DND-41 (cell line): ENCODE results near the gene ALDH1A3.

Source experiments
- ATAC-seq: fragments of 200-7000 bp; cut with Tn5 transposase; 3 replicates; pipeline ENCODE4 v1.9.1; 2021; ENCODE audit warnings: low read depth; ENCODE audit not compliant: insufficient read depth
- DNase-seq: peaks from one replicate; pipeline ENCODE4 v3.0.0-alpha.2; 2020
- H2AFZ ChIP-seq: 2 replicates; pipeline ENCODE4 v1.6.0; 2012; ENCODE audit warnings: low read depth, low read length
- H3K27ac ChIP-seq: 2 replicates; pipeline ENCODE4 v1.5.1; 2012; ENCODE audit warnings: low read length, inconsistent platforms
- H3K27me3 ChIP-seq: fragments of 200-600 bp; sonication (generic); 2 replicates; pipeline ENCODE4 v1.6.0; 2012; ENCODE audit warnings: low read length, mild to moderate bottlenecking, inconsistent platforms; ENCODE audit not compliant: insufficient read depth, poor library complexity
- H3K36me3 ChIP-seq: 2 replicates; pipeline ENCODE4 v1.5.1; 2012; ENCODE audit warnings: low read length, inconsistent platforms; ENCODE audit not compliant: insufficient read depth
- H3K4me1 ChIP-seq: 2 replicates; pipeline ENCODE4 v1.5.1; 2012; ENCODE audit warnings: mild to moderate bottlenecking, low read length; ENCODE audit not compliant: insufficient read depth
- H3K4me2 ChIP-seq: 2 replicates; pipeline ENCODE4 v1.6.0; 2012; ENCODE audit warnings: mild to moderate bottlenecking, moderate library complexity, low read length, inconsistent platforms; ENCODE audit not compliant: insufficient read depth
- H3K4me3 ChIP-seq, 2 experiments: fragments of 200-600 bp in 1 of 2; shearing (Covaris generic) in 1 of 2; 2 replicates each; pipeline ENCODE4 v1.5.1; 2012 to 2016; ENCODE audit warnings: inconsistent platforms in 2 of 2, low read length in 2 of 2, mild to moderate bottlenecking in 2 of 2, low read depth in 1 of 2, moderate library complexity in 1 of 2
- H3K79me2 ChIP-seq: 2 replicates; pipeline ENCODE4 v1.6.0; 2012; ENCODE audit warnings: low read length, inconsistent platforms; ENCODE audit not compliant: insufficient read depth
- H3K9ac ChIP-seq: 2 replicates; pipeline ENCODE4 v1.6.0; 2012; ENCODE audit warnings: low read depth, mild to moderate bottlenecking, inconsistent platforms, low read length, moderate library complexity
- H3K9me3 ChIP-seq: 2 replicates; pipeline ENCODE4 v1.5.1; 2012; ENCODE audit warnings: low read length, moderate library complexity, mild to moderate bottlenecking, inconsistent platforms; ENCODE audit not compliant: insufficient read depth, severe bottlenecking
- H4K20me1 ChIP-seq: 2 replicates; pipeline ENCODE4 v1.6.0; 2012; ENCODE audit warnings: low read length; ENCODE audit not compliant: insufficient read depth
- CTCF ChIP-seq: IDR thresholded peaks from 2 replicates; pipeline ENCODE4 v1.5.1; 2012; ENCODE audit warnings: borderline replicate concordance, low read length, moderate library complexity, mild to moderate bottlenecking; ENCODE audit not compliant: poor library complexity, severe bottlenecking; ENCODE audit errors: extremely low read depth
- EZH2 ChIP-seq: IDR thresholded peaks from 3 replicates; pipeline ENCODE4 v1.6.1; 2012; ENCODE audit warnings: borderline replicate concordance, low read depth, mild to moderate bottlenecking, moderate library complexity, low read length, inconsistent platforms; ENCODE audit not compliant: severe bottlenecking

ALDH1A3 gene

DNA sequence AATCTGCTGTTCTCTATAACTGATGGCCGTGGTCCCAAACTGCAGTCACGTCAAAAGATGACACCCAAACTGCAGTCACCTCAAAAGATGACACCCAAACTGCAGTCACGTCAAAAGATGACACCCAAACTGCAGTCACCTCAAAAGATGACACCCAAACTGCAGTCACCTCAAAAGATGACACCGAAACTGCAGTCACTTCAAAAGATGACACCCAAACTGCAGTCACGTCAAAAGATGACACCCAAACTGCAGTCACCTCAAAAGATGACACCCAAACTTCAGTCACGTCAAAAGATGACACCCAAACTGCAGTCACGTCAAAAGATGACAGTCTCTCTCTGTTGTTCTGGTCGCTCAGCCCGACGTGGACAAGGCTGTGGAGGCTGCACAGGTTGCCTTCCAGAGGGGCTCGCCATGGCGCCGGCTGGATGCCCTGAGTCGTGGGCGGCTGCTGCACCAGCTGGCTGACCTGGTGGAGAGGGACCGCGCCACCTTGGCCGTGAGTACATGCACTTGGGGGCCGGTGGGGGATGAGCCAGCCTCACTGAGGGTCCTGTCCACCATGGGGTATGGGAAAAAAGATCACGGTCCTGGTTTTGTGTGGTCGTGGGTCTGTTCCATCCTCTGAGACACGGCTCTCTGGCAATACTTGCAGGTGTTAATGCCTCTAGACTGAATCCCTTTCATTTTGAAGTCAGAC lies 7.7 kb downstream of the ALDH1A3 start:
- ATAC-seq (no peak), DNase-seq (no peak)
- Histone ChIP-seq H3K27me3 (peaks cover 47% of the 10 kb centered on the region), H3K4me2 (no peak overlapping the region), H3K79me2 (no peaks in the 10 kb centered on the region), H3K9me3 (no peaks in the 10 kb centered on the region), H3K36me3 (no peaks in the 10 kb centered on the region), H3K9ac (no peak overlapping the region), H2AFZ (no peak overlapping the region), H3K4me3 (no peak overlapping the region), H4K20me1 (no peaks in the 10 kb centered on the region), H3K4me1 (no peaks in the 10 kb centered on the region), H3K27ac (no peak overlapping the region)
- TF ChIP-seq CTCF (no peak), EZH2 (no peak)

DNA sequence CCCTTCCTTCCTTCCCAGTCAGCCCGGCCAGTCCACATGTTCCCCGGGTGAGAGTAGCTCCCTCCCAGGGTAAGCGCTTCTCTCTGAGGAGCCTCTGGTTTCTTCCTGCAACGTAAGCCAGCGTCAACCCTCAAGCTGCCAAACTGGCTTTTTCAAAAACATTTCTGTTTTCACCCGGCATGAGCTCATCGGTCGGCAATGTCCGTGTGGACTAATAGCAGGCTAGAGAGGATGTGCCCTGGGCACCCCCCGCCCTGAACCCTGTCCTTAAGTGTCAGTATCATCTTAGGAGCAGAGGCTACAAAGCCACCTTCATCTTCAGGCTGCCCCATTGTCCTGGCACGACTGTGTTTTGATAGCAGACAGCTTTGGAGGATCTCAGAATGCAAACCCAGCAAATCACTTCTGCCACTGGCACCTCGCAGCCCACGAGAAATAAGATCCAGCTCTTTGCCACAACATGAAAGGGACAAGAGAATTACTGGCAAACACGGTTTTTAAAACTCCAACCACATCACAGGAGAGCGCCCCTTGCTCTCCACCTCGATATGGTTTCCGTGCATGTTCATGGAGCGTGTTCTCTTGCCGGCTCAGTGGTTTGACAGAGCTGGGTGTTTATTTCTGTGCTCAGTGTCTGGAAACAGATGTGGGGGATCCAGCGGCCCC lies 9.9 kb downstream of the ALDH1A3 start:
- Histone ChIP-seq H3K79me2 (no peaks in the 10 kb centered on the region), H3K4me2 (no peak overlapping the region), H3K36me3 (no peaks in the 10 kb centered on the region)

GRCh38 chr15:100890051-100890720 lies 10.6 kb downstream of the ALDH1A3 start:
- H3K79me2 ChIP-seq: no peaks in the 10 kb centered on the region
- no peak for DNase-seq
- H3K36me3 ChIP-seq: no peaks in the 10 kb centered on the region
- no peaks in the 10 kb centered on the region for H3K4me1 ChIP-seq
- no peak for TF ChIP-seq CTCF
- TF ChIP-seq EZH2: no peak
- H3K4me3 ChIP-seq: no peak overlapping the region
- H3K9me3 ChIP-seq: no peaks in the 10 kb centered on the region
- ATAC-seq: no peak
- H3K4me2 ChIP-seq: no peak overlapping the region
- H3K27me3 ChIP-seq: peaks cover 45% of the 10 kb centered on the region
- no peak overlapping the region for H3K27ac ChIP-seq
- no peak overlapping the region for H2AFZ ChIP-seq
- H4K20me1 ChIP-seq: no peaks in the 10 kb centered on the region
- H3K9ac ChIP-seq: no peak overlapping the region

More for the DNA sequence above, 9.9 kb downstream of the ALDH1A3 start:
- peak; percentile 82 for ATAC-seq
- Histone ChIP-seq H3K4me1 (no peaks in the 10 kb centered on the region), H3K27ac (no peak overlapping the region), H3K9ac (no peak overlapping the region), H2AFZ (no peak overlapping the region), H4K20me1 (no peaks in the 10 kb centered on the region), H3K4me3 (no peak overlapping the region), H3K9me3 (no peaks in the 10 kb centered on the region), H3K27me3 (peaks cover 47% of the 10 kb centered on the region)
- TF ChIP-seq EZH2 (no peak), CTCF (no peak)
- peak; percentile 47 for DNase-seq
